Measurements from ENCODE around the gene EEF2K. TPM values are rescaled to one million over a fixed set of nuclear protein-coding genes. Genes with fewer than 3 reads are reported as not detected.

The EEF2K gene
- total and polyA plus RNA-seq, 2 of the 13 experiments (the other 11 are each of a cell fraction or from before 2014, with no cell fraction given) = 22.0 to 23.8 TPM

DNA sequence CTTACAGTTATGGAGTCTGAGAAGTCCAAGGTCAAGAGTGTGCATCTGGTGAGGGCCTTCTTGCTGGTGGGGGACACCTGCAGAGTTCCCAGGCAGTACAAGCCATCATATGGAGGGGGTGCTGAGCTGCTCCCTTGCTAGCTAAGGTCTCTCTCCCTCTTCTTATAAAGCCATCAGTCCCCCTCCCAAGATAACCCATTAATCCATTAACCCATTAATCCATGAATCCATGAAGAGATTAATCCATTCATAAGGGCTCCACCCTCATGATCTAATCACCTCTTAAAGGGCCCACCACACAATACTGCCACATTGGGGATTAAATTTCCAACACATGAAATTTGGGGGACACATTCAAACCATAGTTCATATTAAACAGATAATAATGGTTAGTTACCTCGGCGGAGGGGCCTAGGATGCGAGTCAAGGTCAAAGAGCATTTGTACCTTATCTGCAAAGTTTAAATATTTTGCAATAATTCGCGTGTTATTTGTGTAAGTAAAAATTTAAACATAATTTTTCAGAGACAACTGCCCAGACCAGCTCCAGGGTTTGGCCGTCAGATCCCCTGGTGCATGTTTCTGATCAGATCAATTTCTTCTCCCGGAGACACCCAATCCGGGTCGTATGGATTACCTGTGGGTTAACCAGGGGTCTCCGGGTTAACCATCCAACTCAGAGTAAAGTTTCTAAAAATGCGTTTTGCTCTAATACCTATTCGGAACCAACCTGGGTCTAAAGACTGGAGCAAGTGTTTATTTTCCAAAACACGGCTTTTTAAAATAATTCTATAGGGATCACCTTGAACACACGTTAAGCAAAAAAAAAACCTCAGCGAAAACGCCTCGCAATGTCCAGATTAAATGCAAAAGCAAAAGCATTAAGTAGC lies 90.4 kb downstream of the EEF2K start (continued):
- 0 out of 2 replicates have a peak, but pooled peaks have one; percentile 8 for TF ChIP-seq PRMT3 (CRISPR knock-in tag; IDR thresholded peaks at IDR 0.05; ENCODE audit: borderline replicate concordance, low read depth)
- 0 out of 4 replicates have a peak, but pooled peaks of 1 of the 2 experiments have one; percentile 17 for TF ChIP-seq NR2F1 (CRISPR knock-in tag; IDR thresholded peaks at IDR 0.05)
- TF ChIP-seq, protein P1, sequence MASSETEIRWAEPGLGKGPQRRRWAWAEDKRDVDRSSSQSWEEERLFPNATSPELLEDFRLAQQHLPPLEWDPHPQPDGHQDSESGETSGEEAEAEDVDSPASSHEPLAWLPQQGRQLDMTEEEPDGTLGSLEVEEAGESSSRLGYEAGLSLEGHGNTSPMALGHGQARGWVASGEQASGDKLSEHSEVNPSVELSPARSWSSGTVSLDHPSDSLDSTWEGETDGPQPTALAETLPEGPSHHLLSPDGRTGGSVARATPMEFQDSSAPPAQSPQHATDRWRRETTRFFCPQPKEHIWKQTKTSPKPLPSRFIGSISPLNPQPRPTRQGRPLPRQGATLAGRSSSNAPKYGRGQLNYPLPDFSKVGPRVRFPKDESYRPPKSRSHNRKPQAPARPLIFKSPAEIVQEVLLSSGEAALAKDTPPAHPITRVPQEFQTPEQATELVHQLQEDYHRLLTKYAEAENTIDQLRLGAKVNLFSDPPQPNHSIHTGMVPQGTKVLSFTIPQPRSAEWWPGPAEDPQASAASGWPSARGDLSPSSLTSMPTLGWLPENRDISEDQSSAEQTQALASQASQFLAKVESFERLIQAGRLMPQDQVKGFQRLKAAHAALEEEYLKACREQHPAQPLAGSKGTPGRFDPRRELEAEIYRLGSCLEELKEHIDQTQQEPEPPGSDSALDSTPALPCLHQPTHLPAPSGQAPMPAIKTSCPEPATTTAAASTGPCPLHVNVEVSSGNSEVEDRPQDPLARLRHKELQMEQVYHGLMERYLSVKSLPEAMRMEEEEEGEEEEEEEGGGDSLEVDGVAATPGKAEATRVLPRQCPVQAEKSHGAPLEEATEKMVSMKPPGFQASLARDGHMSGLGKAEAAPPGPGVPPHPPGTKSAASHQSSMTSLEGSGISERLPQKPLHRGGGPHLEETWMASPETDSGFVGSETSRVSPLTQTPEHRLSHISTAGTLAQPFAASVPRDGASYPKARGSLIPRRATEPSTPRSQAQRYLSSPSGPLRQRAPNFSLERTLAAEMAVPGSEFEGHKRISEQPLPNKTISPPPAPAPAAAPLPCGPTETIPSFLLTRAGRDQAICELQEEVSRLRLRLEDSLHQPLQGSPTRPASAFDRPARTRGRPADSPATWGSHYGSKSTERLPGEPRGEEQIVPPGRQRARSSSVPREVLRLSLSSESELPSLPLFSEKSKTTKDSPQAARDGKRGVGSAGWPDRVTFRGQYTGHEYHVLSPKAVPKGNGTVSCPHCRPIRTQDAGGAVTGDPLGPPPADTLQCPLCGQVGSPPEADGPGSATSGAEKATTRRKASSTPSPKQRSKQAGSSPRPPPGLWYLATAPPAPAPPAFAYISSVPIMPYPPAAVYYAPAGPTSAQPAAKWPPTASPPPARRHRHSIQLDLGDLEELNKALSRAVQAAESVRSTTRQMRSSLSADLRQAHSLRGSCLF (CRISPR knock-in tag; IDR thresholded peaks at IDR 0.05; ENCODE audit: borderline replicate concordance) = peak; percentile 38; the same call in 1 of the 2 replicates
- peak; percentile 54 for TF ChIP-seq STAT6 (CRISPR knock-in tag; IDR thresholded peaks at IDR 0.05; ENCODE audit: borderline replicate concordance)
- TF ChIP-seq KDM5A (IDR thresholded peaks at IDR 0.05; ENCODE audit: borderline replicate concordance, low read length) = peak; percentile 29
- TF ChIP-seq XBP1 (CRISPR knock-in tag; IDR thresholded peaks at IDR 0.05) = peak; percentile 4; the same call in 1 of the 2 replicates
- peak; percentile 80 for TF ChIP-seq NFIC (IDR thresholded peaks at IDR 0.05; ENCODE audit: low read length)
- TF ChIP-seq ZFP36 (IDR thresholded peaks at IDR 0.05; ENCODE audit: borderline replicate concordance, low read depth, low read length, partially characterized antibody) = peak; percentile 74
- peak; percentile 88 for TF ChIP-seq RORA (CRISPR knock-in tag; IDR thresholded peaks at IDR 0.05)
- TF ChIP-seq MTF1 (CRISPR knock-in tag; IDR thresholded peaks at IDR 0.05) = peak; percentile 15; the same call in 1 of the 2 replicates
- 0 out of 2 replicates have a peak, but pooled peaks have one; percentile 17 for TF ChIP-seq CEBPG (CRISPR knock-in tag; IDR thresholded peaks at IDR 0.05)

Data from HepG2 (cell line).